ENCODE results near the gene TGFBR2.

Gene TGFBR2

DNA sequence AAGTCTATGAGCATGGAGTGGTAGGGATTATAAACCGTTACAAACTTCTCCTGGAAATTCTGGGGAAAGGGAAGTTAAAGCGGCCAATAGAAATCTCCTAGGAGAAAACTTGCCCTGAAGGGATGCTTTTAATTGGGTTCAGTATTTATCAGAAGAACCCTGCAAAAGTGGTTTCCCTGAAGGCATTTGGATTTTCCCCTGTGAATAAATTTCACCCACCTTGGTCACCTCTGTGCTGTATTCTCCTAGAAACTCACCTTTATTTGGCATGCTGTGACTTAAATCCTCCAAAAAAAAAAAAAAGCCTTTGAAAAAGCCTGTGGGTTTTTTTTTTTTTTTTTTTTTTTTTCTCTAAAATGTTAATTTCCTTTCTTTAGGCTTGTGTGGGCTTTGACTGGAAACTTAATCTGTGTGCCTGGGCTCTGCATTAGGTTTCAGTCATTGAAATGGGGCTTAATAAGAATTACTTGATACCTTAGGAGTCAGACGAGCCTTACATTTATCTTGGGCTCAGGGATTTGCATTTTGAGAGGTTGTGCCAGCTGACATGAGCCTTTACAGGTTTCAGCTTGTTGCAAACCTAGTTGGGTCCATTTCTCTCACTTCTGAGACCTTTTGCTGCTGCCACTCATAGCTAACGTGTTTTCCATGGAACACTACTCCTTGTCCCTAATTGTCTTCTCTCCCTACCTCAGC lies 22.0 kb downstream of the TGFBR2 start:
- no peak for DNase-seq
- Histone ChIP-seq H4K8ac (ENCODE audit: low read depth, low read length) (no peak overlapping the region), H2BK120ac (ENCODE audit: insufficient read depth, low read length, poor library complexity) (no peak overlapping the region), H2BK5ac (ENCODE audit: low read depth, low read length, poor library complexity) (no peak overlapping the region), H3K14ac (ENCODE audit: low read length) (no peak overlapping the region), H3K27ac (ENCODE audit: low read depth, low read length) (no peak overlapping the region), H2AK5ac (ENCODE audit: low read length) (no peak overlapping the region), H3K4me2 (ENCODE audit: low read length) (no peak overlapping the region), H3K23ac (ENCODE audit: low read length) (no peak overlapping the region), H2BK12ac (ENCODE audit: low read length) (no peak overlapping the region), H3K27me3 (ENCODE audit: insufficient read depth, low read length) (no peaks in the 10 kb centered on the region), H4K91ac (ENCODE audit: low read depth, low read length) (no peak overlapping the region), H3K18ac (ENCODE audit: low read length) (no peak overlapping the region), H3K4ac (ENCODE audit: low read depth, low read length) (peak overlapping the region; percentile 39), H3K9ac (ENCODE audit: low read length) (no peak overlapping the region), H3K36me3 (ENCODE audit: control insufficient read depth in 1 of 2, insufficient read depth in 2 of 2, low read length in 2 of 2) (no peaks in the 10 kb centered on the region), H3K9me3 (ENCODE audit: insufficient read depth, low read depth, low read length) (no peaks in the 10 kb centered on the region), H2AFZ (ENCODE audit: insufficient read depth, low read length, poor library complexity) (no peak overlapping the region), H3K4me3 (ENCODE audit: low read depth, low read length) (no peak overlapping the region), H3K79me2 (ENCODE audit: control insufficient read depth, insufficient read depth, low read length, poor library complexity) (no peaks in the 10 kb centered on the region), H3K79me1 (ENCODE audit: low read length) (peaks cover 3% of the 10 kb centered on the region), H4K12ac (ENCODE audit: low read depth, low read length) (no peak overlapping the region), H3K4me1 (ENCODE audit: control insufficient read depth in 1 of 2, insufficient read depth in 2 of 2, low read length in 2 of 2) (peaks cover 6 to 10% of the 10 kb centered on the region in 2 experiments)
- WGBS (ENCODE audit: extremely low coverage, insufficient coverage, insufficient read length), result no CpG with 5 or more reads among the region's 4 CpGs

DNA sequence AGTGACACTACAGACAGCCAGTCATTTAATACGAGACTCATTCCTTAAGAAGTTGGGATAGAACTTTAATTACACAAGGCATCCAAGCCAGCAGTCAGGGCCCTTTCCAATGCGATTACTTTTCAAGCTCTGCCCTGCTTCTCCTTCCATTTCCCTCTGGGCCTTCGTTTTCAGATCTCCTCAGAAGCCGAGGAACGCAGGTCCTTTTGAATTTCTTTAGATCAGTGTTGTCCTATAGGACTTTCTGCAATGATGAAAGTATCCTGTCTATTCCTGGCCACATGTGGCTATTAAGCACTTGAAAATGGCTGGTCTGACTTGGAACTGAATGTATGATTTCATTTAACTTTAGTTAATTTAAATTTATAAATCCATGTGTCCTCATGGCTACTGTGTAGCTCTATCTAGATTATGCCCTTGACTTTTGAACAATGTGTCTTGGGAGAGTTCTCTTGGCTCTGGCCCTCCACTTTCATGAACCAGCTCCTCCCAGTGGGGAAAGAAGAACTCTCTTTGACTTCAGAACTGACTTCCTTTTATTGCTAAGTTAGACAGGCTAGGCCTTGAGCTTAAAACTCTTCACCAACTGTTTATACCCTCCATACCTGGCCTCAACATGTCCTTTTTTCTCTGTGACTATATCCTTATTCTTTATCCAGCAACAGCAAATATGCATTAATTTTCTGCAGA lies 22.6 kb downstream of the TGFBR2 start:
- Histone ChIP-seq H3K9me3 (ENCODE audit: insufficient read depth, low read depth, low read length) (no peaks in the 10 kb centered on the region), H2BK5ac (ENCODE audit: low read depth, low read length, poor library complexity) (no peak overlapping the region), H3K4me1 (ENCODE audit: control insufficient read depth in 1 of 2, insufficient read depth in 2 of 2, low read length in 2 of 2) (peaks cover 6 to 10% of the 10 kb centered on the region in 2 experiments), H3K27me3 (ENCODE audit: insufficient read depth, low read length) (no peaks in the 10 kb centered on the region), H3K14ac (ENCODE audit: low read length) (no peak overlapping the region), H3K36me3 (ENCODE audit: control insufficient read depth in 1 of 2, insufficient read depth in 2 of 2, low read length in 2 of 2) (no peaks in the 10 kb centered on the region), H3K79me2 (ENCODE audit: control insufficient read depth, insufficient read depth, low read length, poor library complexity) (no peaks in the 10 kb centered on the region), H3K9ac (ENCODE audit: low read length) (no peak overlapping the region), H4K91ac (ENCODE audit: low read depth, low read length) (no peak overlapping the region), H3K79me1 (ENCODE audit: low read length) (peaks cover 3% of the 10 kb centered on the region), H2AK5ac (ENCODE audit: low read length) (no peak overlapping the region), H4K8ac (ENCODE audit: low read depth, low read length) (no peak overlapping the region), H2BK120ac (ENCODE audit: insufficient read depth, low read length, poor library complexity) (no peak overlapping the region), H2BK12ac (ENCODE audit: low read length) (no peak overlapping the region), H3K4ac (ENCODE audit: low read depth, low read length) (no peak overlapping the region), H3K18ac (ENCODE audit: low read length) (no peak overlapping the region), H3K23ac (ENCODE audit: low read length) (no peak overlapping the region), H3K4me3 (ENCODE audit: low read depth, low read length) (no peak overlapping the region), H4K12ac (ENCODE audit: low read depth, low read length) (no peak overlapping the region), H2AFZ (ENCODE audit: insufficient read depth, low read length, poor library complexity) (no peak overlapping the region), H3K27ac (ENCODE audit: low read depth, low read length) (no peak overlapping the region), H3K4me2 (ENCODE audit: low read length) (no peak overlapping the region)
- WGBS (ENCODE audit: extremely low coverage, insufficient coverage, insufficient read length), result no CpG with 5 or more reads among the region's 5 CpGs
- DNase-seq, result no peak

DNA sequence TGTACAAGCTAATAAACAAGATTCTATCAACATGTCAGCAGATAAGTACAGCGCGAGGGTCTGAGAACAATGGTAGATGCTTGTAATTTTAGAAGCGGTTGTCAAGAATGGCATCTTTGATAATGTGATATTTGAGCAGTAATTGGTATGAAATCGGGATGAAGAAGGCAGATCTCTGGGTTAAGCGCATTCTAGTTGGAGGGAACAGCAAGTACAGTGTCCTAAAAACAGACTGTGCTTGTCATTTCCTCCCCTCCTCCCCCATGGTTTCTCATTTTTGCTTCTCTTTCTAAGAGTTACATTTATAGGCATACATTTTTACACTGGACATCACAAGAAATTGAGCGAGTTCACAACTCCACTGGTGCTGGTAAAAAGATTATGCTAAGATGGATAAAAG lies 23.3 kb downstream of the TGFBR2 start:
- Histone ChIP-seq H3K4me2 (ENCODE audit: low read length) (no peak overlapping the region), H2BK5ac (ENCODE audit: low read depth, low read length, poor library complexity) (no peak overlapping the region), H3K4me3 (ENCODE audit: low read depth, low read length) (no peak overlapping the region), H2BK12ac (ENCODE audit: low read length) (no peak overlapping the region), H3K18ac (ENCODE audit: low read length) (no peak overlapping the region), H2AFZ (ENCODE audit: insufficient read depth, low read length, poor library complexity) (no peak overlapping the region), H4K91ac (ENCODE audit: low read depth, low read length) (no peak overlapping the region), H3K23ac (ENCODE audit: low read length) (no peak overlapping the region), H3K4ac (ENCODE audit: low read depth, low read length) (no peak overlapping the region), H3K79me1 (ENCODE audit: low read length) (peaks cover 3% of the 10 kb centered on the region), H3K36me3 (ENCODE audit: control insufficient read depth in 1 of 2, insufficient read depth in 2 of 2, low read length in 2 of 2) (no peaks in the 10 kb centered on the region), H2AK5ac (ENCODE audit: low read length) (no peak overlapping the region), H3K14ac (ENCODE audit: low read length) (no peak overlapping the region), H4K12ac (ENCODE audit: low read depth, low read length) (no peak overlapping the region), H3K4me1 (ENCODE audit: control insufficient read depth in 1 of 2, insufficient read depth in 2 of 2, low read length in 2 of 2) (peaks cover 6 to 8% of the 10 kb centered on the region in 2 experiments), H3K27ac (ENCODE audit: low read depth, low read length) (no peak overlapping the region), H3K9ac (ENCODE audit: low read length) (no peak overlapping the region), H3K27me3 (ENCODE audit: insufficient read depth, low read length) (no peaks in the 10 kb centered on the region), H4K8ac (ENCODE audit: low read depth, low read length) (no peak overlapping the region), H3K79me2 (ENCODE audit: control insufficient read depth, insufficient read depth, low read length, poor library complexity) (no peaks in the 10 kb centered on the region), H2BK120ac (ENCODE audit: insufficient read depth, low read length, poor library complexity) (no peak overlapping the region), H3K9me3 (ENCODE audit: insufficient read depth, low read depth, low read length) (no peaks in the 10 kb centered on the region)
- no CpG with 5 or more reads among the region's 6 CpGs for WGBS (ENCODE audit: extremely low coverage, insufficient coverage, insufficient read length)
- no peak for DNase-seq

DNA sequence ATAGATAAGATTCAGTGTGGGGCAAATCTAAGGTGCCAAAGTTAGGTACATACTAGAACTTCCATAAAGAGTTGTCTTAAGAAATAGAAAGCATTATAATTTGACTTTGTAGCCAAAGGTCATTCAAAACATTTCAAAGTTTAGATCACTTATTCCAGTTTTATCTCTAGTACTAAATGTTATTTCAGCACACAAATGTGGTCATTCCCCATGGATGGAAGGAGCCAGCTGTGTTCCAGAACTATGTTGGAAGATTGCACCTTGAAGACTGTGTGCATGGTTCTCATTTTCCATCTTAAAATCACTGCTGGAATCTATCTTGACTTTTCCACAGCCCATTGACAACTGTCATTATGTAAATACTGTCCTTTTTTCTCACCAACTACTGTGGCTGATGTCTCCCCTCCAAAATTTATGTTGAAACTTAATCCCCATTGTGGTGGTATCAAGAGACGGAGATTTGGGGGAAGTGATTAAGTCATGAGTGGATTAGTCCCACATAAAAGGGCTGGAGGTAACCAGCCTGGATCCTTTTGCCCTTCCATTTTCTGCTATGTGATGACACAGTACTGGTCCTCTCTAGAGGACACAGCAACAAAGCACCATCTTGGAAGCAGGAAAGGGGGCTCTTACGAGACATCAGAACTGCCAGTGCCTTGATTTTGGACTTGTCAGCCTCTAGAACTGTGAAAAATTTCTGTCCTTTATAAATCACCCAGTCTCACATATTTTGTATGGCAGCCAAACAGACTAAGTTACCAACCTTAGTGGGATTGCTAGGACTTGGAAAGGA lies 24.0 kb downstream of the TGFBR2 start:
- Histone ChIP-seq H2BK5ac (ENCODE audit: low read depth, low read length, poor library complexity) (no peak overlapping the region), H2AK5ac (ENCODE audit: low read length) (no peak overlapping the region), H3K4me2 (ENCODE audit: low read length) (no peak overlapping the region), H3K27ac (ENCODE audit: low read depth, low read length) (no peak overlapping the region), H2BK120ac (ENCODE audit: insufficient read depth, low read length, poor library complexity) (no peak overlapping the region), H3K23ac (ENCODE audit: low read length) (no peak overlapping the region), H3K9me3 (ENCODE audit: insufficient read depth, low read depth, low read length) (no peaks in the 10 kb centered on the region), H3K79me1 (ENCODE audit: low read length) (peaks cover 3% of the 10 kb centered on the region), H2AFZ (ENCODE audit: insufficient read depth, low read length, poor library complexity) (no peak overlapping the region), H3K79me2 (ENCODE audit: control insufficient read depth, insufficient read depth, low read length, poor library complexity) (no peaks in the 10 kb centered on the region), H4K91ac (ENCODE audit: low read depth, low read length) (no peak overlapping the region), H4K8ac (ENCODE audit: low read depth, low read length) (no peak overlapping the region), H3K27me3 (ENCODE audit: insufficient read depth, low read length) (no peaks in the 10 kb centered on the region), H3K14ac (ENCODE audit: low read length) (no peak overlapping the region), H4K12ac (ENCODE audit: low read depth, low read length) (no peak overlapping the region), H3K4me3 (ENCODE audit: low read depth, low read length) (no peak overlapping the region), H3K9ac (ENCODE audit: low read length) (no peak overlapping the region), H2BK12ac (ENCODE audit: low read length) (no peak overlapping the region), H3K4me1 (ENCODE audit: control insufficient read depth in 1 of 2, insufficient read depth in 2 of 2, low read length in 2 of 2) (peaks cover 6 to 8% of the 10 kb centered on the region in 2 experiments), H3K4ac (ENCODE audit: low read depth, low read length) (peak overlapping the region; percentile 19), H3K18ac (ENCODE audit: low read length) (no peak overlapping the region), H3K36me3 (ENCODE audit: control insufficient read depth in 1 of 2, insufficient read depth in 2 of 2, low read length in 2 of 2) (no peaks in the 10 kb centered on the region)
- DNase-seq, result no peak
- WGBS (ENCODE audit: extremely low coverage, insufficient coverage, insufficient read length), result no CpG with 5 or more reads among the region's 2 CpGs
